H1 (cell line): ENCODE measurements around the gene ACTC1. TPM values are rescaled to one million over a fixed set of nuclear protein-coding genes. Genes with fewer than 3 reads are reported as not detected.

Experiments used
- CTCF ChIA-PET: fragments of 300-600 bp; sonication (Branson Sonifier 250); formaldehyde crosslinking; loops from one replicate; lab custom pipeline; 2021; ENCODE audit not compliant: partially characterized antibody; lab: Charles Lee
- POLR2A ChIA-PET: fragments of 300-600 bp; sonication (Branson Sonifier 250); formaldehyde crosslinking; loops from one replicate; lab custom pipeline; 2021; ENCODE audit warnings: inconsistent platforms; ENCODE audit not compliant: partially characterized antibody; lab: Charles Lee
- DNase-seq, 2 experiments: peaks; one replicate each; pipeline versions ENCODE4 v3.0.0 to v3.0.0-alpha.2; 2010 to 2022; ENCODE audit warnings: low spot score in 2 of 2, low read depth in 1 of 2, mixed read lengths in 1 of 2
- FAIRE-seq: peaks from 2 replicates; lab custom pipeline; 2011; peaks lifted over from hg19 to GRCh38; lab: Jason Lieb, UNC
- H2AFZ ChIP-seq: 2 replicates; pipeline ENCODE4 v1.8.1; 2012; ENCODE audit warnings: low read length, inconsistent platforms
- H2AK5ac ChIP-seq: 2 replicates; pipeline ENCODE4 v1.6.1; 2013; ENCODE audit warnings: low read depth, low read length
- H2BK120ac ChIP-seq: replicated peaks from 2 replicates; pipeline ENCODE3; 2013; ENCODE audit warnings: low read depth, low read length, inconsistent platforms
- H2BK12ac ChIP-seq: 2 replicates; pipeline ENCODE4 v1.6.1; 2013; ENCODE audit warnings: low read depth, low read length
- H2BK15ac ChIP-seq: 2 replicates; pipeline ENCODE4 v1.6.1; 2013; ENCODE audit warnings: low read length
- H2BK20ac ChIP-seq: 2 replicates; pipeline ENCODE4 v1.6.1; 2013; ENCODE audit warnings: low read length
- H2BK5ac ChIP-seq: 2 replicates; pipeline ENCODE4 v1.6.1; 2013; ENCODE audit warnings: low read depth, low read length
- H3K14ac ChIP-seq: 2 replicates; pipeline ENCODE4 v1.6.1; 2013; ENCODE audit warnings: inconsistent platforms; ENCODE audit not compliant: insufficient read length
- H3K18ac ChIP-seq: 2 replicates; pipeline ENCODE4 v1.6.1; 2013; ENCODE audit warnings: low read length; ENCODE audit errors: extremely low read depth
- H3K23ac ChIP-seq: 2 replicates; pipeline ENCODE4 v1.6.1; 2013; ENCODE audit warnings: inconsistent platforms; ENCODE audit not compliant: insufficient read length
- H3K23me2 ChIP-seq: 2 replicates; pipeline ENCODE4 v1.6.1; 2013; ENCODE audit warnings: low read depth, low read length
- H3K27ac ChIP-seq: 2 replicates; pipeline ENCODE4 v1.6.1; 2011; ENCODE audit warnings: low read depth, low read length, inconsistent platforms
- H3K27me3 ChIP-seq, 4 experiments: replicated peaks in 1 of 4; 1 replicate in 1 of 4; 2 replicates in 3 of 4; pipeline versions ENCODE4 v1.6.1 to v1.8.1; 2011 to 2013; ENCODE audit warnings: low read length in 3 of 4, mild to moderate bottlenecking in 3 of 4, inconsistent platforms in 2 of 4, mixed read lengths in 2 of 4, moderate library complexity in 1 of 4; ENCODE audit not compliant: control insufficient read depth in 3 of 4, insufficient read depth in 3 of 4; ENCODE audit errors: extremely low read depth in 1 of 4
- H3K36me3 ChIP-seq, 4 experiments: 2 replicates each; pipeline versions ENCODE4 v1.6.1 to v1.8.1; 2011 to 2013; ENCODE audit warnings: mild to moderate bottlenecking in 4 of 4, low read length in 3 of 4, moderate library complexity in 2 of 4, control low read depth in 1 of 4, inconsistent platforms in 1 of 4; ENCODE audit not compliant: insufficient read depth in 4 of 4, control insufficient read depth in 2 of 4
- H3K4ac ChIP-seq: replicated peaks from 2 replicates; pipeline ENCODE3; 2013; ENCODE audit warnings: low read length, low read depth, mixed read lengths, inconsistent platforms; ENCODE audit not compliant: insufficient read length
- H3K4me1 ChIP-seq, 4 experiments: replicated peaks in 1 of 4; 1 replicate in 1 of 4; 2 replicates in 3 of 4; pipeline versions ENCODE4 v1.6.1 to v1.8.1; 2011 to 2013; ENCODE audit warnings: low read length in 3 of 4, inconsistent platforms in 2 of 4, mixed read lengths in 1 of 4; ENCODE audit not compliant: insufficient read depth in 4 of 4, control insufficient read depth in 3 of 4
- H3K4me2 ChIP-seq, 2 experiments: 2 replicates each; pipeline versions ENCODE4 v1.6.1 to v1.8.1; 2011 to 2013; ENCODE audit warnings: low read depth in 2 of 2, low read length in 2 of 2, control low read depth in 1 of 2, inconsistent platforms in 1 of 2, mild to moderate bottlenecking in 1 of 2; ENCODE audit not compliant: insufficient read depth in 1 of 2
- H3K4me3 ChIP-seq, 4 experiments: fragments of 200-600, 300-600 bp in 1 of 4; sonication (generic), shearing (Covaris generic), sonication (Bioruptor Twin) in 1 of 4; 2 replicates each; pipeline versions ENCODE4 v1.5.1 to v1.8.1; 2011 to 2016; ENCODE audit warnings: low read length in 4 of 4, low read depth in 3 of 4, control low read depth in 2 of 4, inconsistent platforms in 2 of 4, mild to moderate bottlenecking in 2 of 4, mixed read lengths in 1 of 4, moderate library complexity in 1 of 4; ENCODE audit not compliant: insufficient read depth in 2 of 4; ENCODE audit errors: extremely low read depth in 1 of 4
- H3K56ac ChIP-seq: replicated peaks from 2 replicates; pipeline ENCODE3; 2013; ENCODE audit warnings: low read depth, mild to moderate bottlenecking, mixed read lengths, low read length, inconsistent platforms; ENCODE audit not compliant: insufficient read length
- H3K79me1 ChIP-seq: 2 replicates; pipeline ENCODE4 v1.6.1; 2013; ENCODE audit warnings: low read depth, low read length, control low read depth
- H3K79me2 ChIP-seq, 2 experiments: 2 replicates each; pipeline versions ENCODE4 v1.6.1 to v1.8.1; 2012 to 2013; ENCODE audit warnings: low read length in 2 of 2, mild to moderate bottlenecking in 2 of 2, inconsistent platforms in 1 of 2; ENCODE audit not compliant: insufficient read depth in 2 of 2, control insufficient read depth in 1 of 2
- H3K9ac ChIP-seq, 4 experiments: replicated peaks in 1 of 4; 1 replicate in 1 of 4; 2 replicates in 3 of 4; pipeline versions ENCODE4 v1.6.1 to v1.8.1; 2011 to 2013; ENCODE audit warnings: low read depth in 3 of 4, low read length in 3 of 4, control low read depth in 2 of 4, mild to moderate bottlenecking in 2 of 4, moderate library complexity in 2 of 4, inconsistent platforms in 1 of 4; ENCODE audit errors: extremely low read depth in 1 of 4
- H3K9me3 ChIP-seq, 2 experiments: 2 replicates each; pipeline versions ENCODE4 v1.6.1 to v1.8.1; 2012 to 2013; ENCODE audit warnings: mild to moderate bottlenecking in 2 of 2, moderate library complexity in 2 of 2, control low read depth in 1 of 2, inconsistent platforms in 1 of 2, low read depth in 1 of 2, low read length in 1 of 2, mixed read lengths in 1 of 2; ENCODE audit not compliant: insufficient read depth in 2 of 2
- H4K20me1 ChIP-seq, 2 experiments: replicated peaks in 1 of 2; 2 replicates each; pipeline versions ENCODE3 to v1.8.1; 2011 to 2013; ENCODE audit warnings: inconsistent platforms in 2 of 2, low read length in 2 of 2, mild to moderate bottlenecking in 1 of 2; ENCODE audit not compliant: insufficient read depth in 2 of 2, control insufficient read depth in 1 of 2
- H4K5ac ChIP-seq: 2 replicates; pipeline ENCODE4 v1.6.1; 2013; ENCODE audit warnings: low read length, low read depth, mixed read lengths, inconsistent platforms; ENCODE audit not compliant: insufficient read length
- H4K8ac ChIP-seq: 2 replicates; pipeline ENCODE4 v1.8.0; 2013; ENCODE audit warnings: mild to moderate bottlenecking, moderate library complexity, low read length, inconsistent platforms; ENCODE audit not compliant: insufficient read depth; ENCODE audit errors: extremely low read depth
- H4K91ac ChIP-seq: replicated peaks from 2 replicates; pipeline ENCODE3; 2013; ENCODE audit warnings: low read length, mixed read lengths, inconsistent platforms; ENCODE audit not compliant: insufficient read length
- CHD2 ChIP-seq: IDR thresholded peaks from 2 replicates; pipeline ENCODE4 v1.6.1; 2012; ENCODE audit warnings: low read length, improper control_type of control experiment
- CTBP2 ChIP-seq: IDR thresholded peaks from 2 replicates; pipeline ENCODE4 v1.7.0; 2011; ENCODE audit warnings: borderline replicate concordance, mild to moderate bottlenecking, moderate library complexity, mixed read lengths, low read length; ENCODE audit not compliant: insufficient read depth, insufficient read length
- JUND ChIP-seq: IDR thresholded peaks from 2 replicates; pipeline ENCODE4 v1.6.1; 2011; ENCODE audit warnings: mild to moderate bottlenecking, improper control_type of control experiment, low read length
- KDM1A ChIP-seq: fragments of 200-600, 300-600 bp; sonication (generic); IDR thresholded peaks from 2 replicates; pipeline ENCODE4 v1.7.1; 2016; ENCODE audit warnings: mild to moderate bottlenecking, low read length, borderline replicate concordance
- POLR2A ChIP-seq, 2 experiments: IDR thresholded peaks; 1 replicate in 1 of 2; 2 replicates in 1 of 2; pipeline ENCODE4 v1.6.1; 2011; ENCODE audit warnings: low read depth in 2 of 2, low read length in 2 of 2, mild to moderate bottlenecking in 2 of 2; ENCODE audit errors: control extremely low read depth in 1 of 2
- RAD21 ChIP-seq, 2 experiments: IDR thresholded peaks in 1 of 2; conservative IDR thresholded peaks in 1 of 2; 2 replicates each; pipeline ENCODE4 v1.6.1; 2011; ENCODE audit warnings: low read depth in 2 of 2, low read length in 2 of 2, improper control_type of control experiment in 1 of 2, inconsistent platforms in 1 of 2, mild to moderate bottlenecking in 1 of 2, moderate library complexity in 1 of 2
- RBBP5 ChIP-seq: IDR thresholded peaks from 2 replicates; pipeline ENCODE4 v1.7.1; 2012; ENCODE audit warnings: low read depth, mild to moderate bottlenecking, inconsistent platforms, low read length, moderate library complexity, borderline replicate concordance
- RFX5 ChIP-seq: IDR thresholded peaks from 2 replicates; pipeline ENCODE4 v1.6.1; 2011; ENCODE audit warnings: low read depth, low read length, improper control_type of control experiment, borderline replicate concordance
- SP1 ChIP-seq: IDR thresholded peaks from 2 replicates; pipeline ENCODE4 v1.6.1; 2011; ENCODE audit warnings: low read depth, low read length
- SP2 ChIP-seq: IDR thresholded peaks from 2 replicates; pipeline ENCODE4 v1.6.1; 2012; ENCODE audit warnings: mild to moderate bottlenecking, low read length, inconsistent platforms
- TAF7 ChIP-seq: optimal IDR thresholded peaks from 2 replicates; pipeline ENCODE3; 2011; ENCODE audit warnings: low read depth, mild to moderate bottlenecking, inconsistent platforms, low read length, moderate library complexity, borderline replicate concordance
- TEAD4 ChIP-seq: IDR thresholded peaks from 2 replicates; pipeline ENCODE4 v1.6.1; 2012; ENCODE audit warnings: low read depth, low read length, inconsistent platforms, mixed read lengths
- WGBS, 2 experiments: shearing (Covaris generic) in 1 of 2; methylation state at CpG; one replicate each; pipeline versions ENCODE4 v1.1.6 to v1.1.7; 2013 to 2015; ENCODE audit warnings: low lambda C conversion rate in 2 of 2, mixed read lengths in 2 of 2, inconsistent platforms in 1 of 2, low coverage in 1 of 2, missing lambda C conversion rate in 1 of 2; ENCODE audit not compliant: insufficient replicate concordance in 2 of 2, insufficient coverage in 1 of 2, insufficient read length in 1 of 2; ENCODE audit errors: extremely low coverage in 1 of 2, missing lambda C conversion rate in 1 of 2; 5-methylcytosine and 5-hydroxymethylcytosine counted together
- polyA plus RNA-seq, 7 experiments: library from polyadenylated mRNA; depleted of rRNA in 3 of 7; stranded (reverse) in 5 of 7; unstranded in 2 of 7; fragments of >200 nt in 5 of 7; fragments of 200-250 nt in 2 of 7; gene quantifications; 1 replicate in 5 of 7; 2 replicates in 1 of 7; 4 replicates in 1 of 7; pipeline versions ENCODE4 v1.2.1 to v1.2.3, GENCODE V29; 2011 to 2013; ENCODE audit warnings: missing spikeins in 2 of 7, mixed read lengths in 2 of 7
- total RNA-seq: library from RNA; stranded (reverse); fragmentation: NEBNext Ultra II Directional; extraction: Animal tissue kit (Norgen Biotek cat#: 25700); gene quantifications from 2 replicates; pipeline ENCODE4 v1.2.1, GENCODE V29; 2021
- TF ChIP-seq, protein P1 (sequence below): IDR thresholded peaks from 2 replicates; pipeline ENCODE4 v1.6.1; 2012; ENCODE audit warnings: low read length, inconsistent platforms

Gene ACTC1
- total and polyA plus RNA-seq, 2 of the 8 experiments (the other 6 are each of a cell fraction or from before 2014, with no cell fraction given): 37.6 to 90.0 TPM

DNA sequence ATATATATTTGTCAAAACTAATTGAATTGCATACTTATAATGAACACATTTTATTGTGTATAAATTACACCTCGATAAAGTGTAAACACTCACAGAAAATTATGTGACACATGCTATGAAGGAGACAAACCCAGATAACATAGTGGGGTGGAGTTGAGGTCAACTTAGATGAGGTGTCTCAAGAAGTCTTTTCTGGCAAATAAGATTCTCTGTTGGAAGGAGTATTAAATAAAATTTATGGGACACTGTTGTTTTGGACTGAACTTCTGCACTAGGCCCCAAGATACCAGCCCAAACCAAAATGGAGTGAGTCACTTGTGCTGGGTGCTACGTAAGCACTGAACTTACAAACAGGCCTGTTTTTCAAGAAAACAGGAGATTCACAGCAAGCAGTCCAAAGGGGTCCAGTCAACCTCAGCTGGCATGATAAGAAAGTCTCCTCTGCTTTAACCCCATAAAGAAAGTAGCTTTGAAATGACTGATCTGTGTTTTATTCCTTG lies 18.7 kb downstream of the ACTC1 start:
- no peak overlapping the region for H3K27ac ChIP-seq
- 92% methylated on average over 2 of the region's 2 CpGs; no CpG with 5 or more reads in 1 of the 2 experiments for WGBS, 2 experiments
- no peak for FAIRE-seq
- H2AFZ ChIP-seq: no peak overlapping the region
- ChIA-PET CTCF (no interaction called here), POLR2A (interaction anchor here (0.9 to 1.2 kb wide), 2 partner anchors 16 to 20 kb away, joined by 3 to 5 read pairs; no protein-coding TSS in a partner anchor)
- no peak overlapping the region for H3K4me2 ChIP-seq
- no peaks in the 10 kb centered on the region for H3K36me3 ChIP-seq
- no peaks in the 10 kb centered on the region for H3K9me3 ChIP-seq
- H2BK15ac ChIP-seq: no peak overlapping the region
- no peak overlapping the region for H3K56ac ChIP-seq
- no peaks in the 10 kb centered on the region for H3K79me2 ChIP-seq
- DNase-seq: no peak
- no peak overlapping the region for H2AK5ac ChIP-seq
- no peak overlapping the region for H3K18ac ChIP-seq
- no peak overlapping the region for H4K91ac ChIP-seq
- no peak overlapping the region for H2BK120ac ChIP-seq
- no peak overlapping the region for H2BK5ac ChIP-seq
- no peaks in the 10 kb centered on the region for H3K79me1 ChIP-seq
- H3K23me2 ChIP-seq: no peaks in the 10 kb centered on the region
- H4K20me1 ChIP-seq: no peaks in the 10 kb centered on the region
- no peak overlapping the region for H4K5ac ChIP-seq
- H3K27me3 ChIP-seq: no peaks in the 10 kb centered on the region
- peaks cover 0 to 6% (median 0%) of the 10 kb centered on the region in 4 experiments; a peak in 1 of 7 replicates for H3K4me1 ChIP-seq
- no peak overlapping the region for H3K4ac ChIP-seq
- no peak overlapping the region for H4K8ac ChIP-seq
- no peak overlapping the region for H3K14ac ChIP-seq
- no peak overlapping the region for H3K4me3 ChIP-seq
- no peak overlapping the region for H3K9ac ChIP-seq
- no peak overlapping the region for H2BK12ac ChIP-seq
- no peak overlapping the region for H2BK20ac ChIP-seq
- H3K23ac ChIP-seq: no peak overlapping the region
- TF ChIP-seq KDM1A: no peak
- TF ChIP-seq TAF7: no peak
- TF ChIP-seq CHD2: no peak
- no peak for TF ChIP-seq POLR2A (IDR thresholded peaks at IDR 0.05; ENCODE audit: control extremely low read depth in 1 of 2, low read depth in 2 of 2, low read length in 2 of 2)
- TF ChIP-seq SP2: no peak
- TF ChIP-seq RAD21 (IDR thresholded peaks at IDR 0.05 in 1 of 2, conservative IDR thresholded peaks at IDR 0.05 in 1 of 2; ENCODE audit: low read depth in 2 of 2, low read length in 2 of 2): no peak
- TF ChIP-seq, protein P1, sequence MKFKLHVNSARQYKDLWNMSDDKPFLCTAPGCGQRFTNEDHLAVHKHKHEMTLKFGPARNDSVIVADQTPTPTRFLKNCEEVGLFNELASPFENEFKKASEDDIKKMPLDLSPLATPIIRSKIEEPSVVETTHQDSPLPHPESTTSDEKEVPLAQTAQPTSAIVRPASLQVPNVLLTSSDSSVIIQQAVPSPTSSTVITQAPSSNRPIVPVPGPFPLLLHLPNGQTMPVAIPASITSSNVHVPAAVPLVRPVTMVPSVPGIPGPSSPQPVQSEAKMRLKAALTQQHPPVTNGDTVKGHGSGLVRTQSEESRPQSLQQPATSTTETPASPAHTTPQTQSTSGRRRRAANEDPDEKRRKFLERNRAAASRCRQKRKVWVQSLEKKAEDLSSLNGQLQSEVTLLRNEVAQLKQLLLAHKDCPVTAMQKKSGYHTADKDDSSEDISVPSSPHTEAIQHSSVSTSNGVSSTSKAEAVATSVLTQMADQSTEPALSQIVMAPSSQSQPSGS: no peak
- TF ChIP-seq JUND: no peak
- TF ChIP-seq SP1: no peak
- TF ChIP-seq RFX5: no peak
- TF ChIP-seq TEAD4: no peak
- TF ChIP-seq RBBP5: no peak
- no peak for TF ChIP-seq CTBP2
